HepG2 (cell line): ENCODE results near the gene AP3B1.

ENCODE experiments used
- POLR2AphosphoS2 ChIP-seq: IDR thresholded peaks from 2 replicates; pipeline ENCODE4 v1.6.1; 2011; ENCODE audit warnings: low read depth, low read length, improper control_type of control experiment
- REXO4 ChIP-seq: sonication (generic); formaldehyde crosslinking; IDR thresholded peaks from 2 replicates; pipeline ENCODE4 v1.8.0; 2022; ENCODE audit warnings: missing genetic modification reagents, mild to moderate bottlenecking, borderline replicate concordance
- ZBTB7B ChIP-seq: sonication (generic); formaldehyde crosslinking; IDR thresholded peaks from 2 replicates; pipeline ENCODE4 v1.4.0; 2020; ENCODE audit warnings: missing genetic modification reagents
- ZNF350 ChIP-seq: sonication (generic); formaldehyde crosslinking; IDR thresholded peaks from 2 replicates; pipeline ENCODE4 v1.4.0; 2020; ENCODE audit warnings: mild to moderate bottlenecking, low read depth, missing genetic modification reagents, borderline replicate concordance

DNA sequence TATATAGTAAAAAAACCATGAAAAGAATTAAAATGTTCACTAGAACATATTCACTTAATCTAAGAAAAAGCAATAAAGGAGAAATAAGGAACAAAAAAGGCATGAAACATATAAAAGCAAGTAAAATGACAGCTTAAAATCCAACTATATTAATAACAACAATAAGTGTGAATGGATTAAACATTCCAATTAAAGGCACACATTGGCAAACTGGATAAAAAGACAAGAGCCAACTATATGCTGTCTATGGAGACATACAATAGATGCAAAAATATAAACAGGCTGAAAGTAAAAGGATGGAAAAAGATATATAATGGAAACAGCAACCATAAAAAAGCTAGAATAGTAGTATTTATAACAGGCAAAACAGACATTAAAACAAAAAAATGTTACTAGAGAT lies 70.1 kb downstream of the AP3B1 start:
- TF ChIP-seq ZBTB7B (no peak), POLR2AphosphoS2 (no peak), REXO4 (CRISPR knock-in tag) (no peak), ZNF350 (CRISPR knock-in tag) (no peak)
